GM12864 (cell line): ENCODE measurements around the gene ACSL3.
"Not testable (repeated sequence)": the region's sequence is repeated elsewhere in the genome, so short reads cannot be mapped to it uniquely, and the experiment has no call there.

ENCODE experiments used
- DNase-seq: peaks from one replicate; pipeline ENCODE4 v3.0.0-alpha.2; 2011; ENCODE audit warnings: low read depth
- H3K4me3 ChIP-seq: 2 replicates; pipeline ENCODE4 v1.5.1; 2011; ENCODE audit warnings: mild to moderate bottlenecking, low read depth, low read length, control low read depth
- TF ChIP-seq, protein P1 (sequence below): IDR thresholded peaks from 2 replicates; pipeline ENCODE4 v1.5.1; 2011; ENCODE audit warnings: low read depth, mild to moderate bottlenecking, moderate library complexity, low read length, control low read depth, inconsistent platforms; ENCODE audit errors: missing control alignments

The ACSL3 gene

DNA sequence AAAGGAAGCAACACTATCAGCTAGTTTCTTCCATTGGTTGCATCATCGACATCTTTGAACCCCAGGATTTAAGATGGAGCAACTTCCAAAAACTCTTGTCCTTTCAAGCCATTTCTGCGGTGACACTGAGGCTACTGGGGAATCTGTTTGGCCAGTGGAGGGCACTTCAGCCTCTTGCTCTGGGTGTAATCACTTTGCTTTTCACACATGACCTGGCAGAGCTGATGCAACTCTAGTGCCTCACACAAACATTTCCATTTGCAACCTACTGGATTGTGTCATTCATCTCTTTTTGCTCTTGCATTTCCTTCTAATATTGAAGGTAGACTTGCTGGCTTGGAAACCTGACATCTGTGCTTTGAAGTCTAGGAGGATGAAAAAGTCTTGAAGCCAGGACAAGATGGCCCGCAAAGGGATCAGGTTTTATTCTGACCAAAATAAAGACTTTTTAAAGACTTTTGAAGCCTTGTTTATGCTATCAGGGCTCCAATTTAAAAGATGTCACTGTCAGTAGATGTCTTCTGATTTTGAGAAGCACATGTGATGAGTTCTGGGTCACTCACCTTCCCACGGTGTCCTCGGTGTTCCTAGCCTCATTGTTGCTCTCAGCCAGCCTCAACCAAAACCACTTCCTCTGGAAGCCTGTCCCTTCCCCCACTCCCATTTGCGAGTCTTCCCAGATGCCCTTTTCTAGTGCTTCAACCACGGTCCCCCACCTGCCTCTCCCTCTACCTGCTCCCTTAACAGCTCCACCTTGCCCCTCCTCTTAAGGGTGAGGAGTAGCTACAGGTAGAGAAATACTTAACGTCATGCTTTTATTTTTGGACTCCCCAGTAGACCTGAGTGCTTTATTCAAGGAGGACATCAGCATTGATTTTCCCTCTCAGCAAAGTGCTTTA, 121.4 kb downstream of the ACSL3 start:
- DNase-seq: no peak

DNA sequence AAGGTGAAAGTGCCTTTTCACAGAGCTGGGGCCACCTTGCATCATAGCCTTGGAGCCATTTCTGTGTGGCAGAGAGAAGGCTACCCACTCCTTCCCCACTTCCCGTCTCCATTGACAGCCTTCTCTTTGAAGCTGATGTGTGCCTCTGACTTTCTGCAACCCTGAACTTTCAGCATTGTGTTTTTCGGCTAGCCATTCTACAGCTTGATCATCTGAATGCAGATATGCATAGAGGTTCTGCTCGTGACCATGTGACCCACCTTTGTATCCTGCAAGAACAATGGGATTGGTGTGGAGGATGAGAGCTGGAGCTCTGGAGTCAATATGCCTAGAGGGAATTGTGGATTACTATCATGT, 122.1 kb downstream of the ACSL3 start:
- no peak for DNase-seq
- TF ChIP-seq, protein P1, sequence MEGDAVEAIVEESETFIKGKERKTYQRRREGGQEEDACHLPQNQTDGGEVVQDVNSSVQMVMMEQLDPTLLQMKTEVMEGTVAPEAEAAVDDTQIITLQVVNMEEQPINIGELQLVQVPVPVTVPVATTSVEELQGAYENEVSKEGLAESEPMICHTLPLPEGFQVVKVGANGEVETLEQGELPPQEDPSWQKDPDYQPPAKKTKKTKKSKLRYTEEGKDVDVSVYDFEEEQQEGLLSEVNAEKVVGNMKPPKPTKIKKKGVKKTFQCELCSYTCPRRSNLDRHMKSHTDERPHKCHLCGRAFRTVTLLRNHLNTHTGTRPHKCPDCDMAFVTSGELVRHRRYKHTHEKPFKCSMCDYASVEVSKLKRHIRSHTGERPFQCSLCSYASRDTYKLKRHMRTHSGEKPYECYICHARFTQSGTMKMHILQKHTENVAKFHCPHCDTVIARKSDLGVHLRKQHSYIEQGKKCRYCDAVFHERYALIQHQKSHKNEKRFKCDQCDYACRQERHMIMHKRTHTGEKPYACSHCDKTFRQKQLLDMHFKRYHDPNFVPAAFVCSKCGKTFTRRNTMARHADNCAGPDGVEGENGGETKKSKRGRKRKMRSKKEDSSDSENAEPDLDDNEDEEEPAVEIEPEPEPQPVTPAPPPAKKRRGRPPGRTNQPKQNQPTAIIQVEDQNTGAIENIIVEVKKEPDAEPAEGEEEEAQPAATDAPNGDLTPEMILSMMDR: no peak
- H3K4me3 ChIP-seq: no peak overlapping the region

More for the DNA sequence above, 121.4 kb downstream of the ACSL3 start:
- no peak overlapping the region for H3K4me3 ChIP-seq
- TF ChIP-seq, protein P1: peak; percentile 23

DNA sequence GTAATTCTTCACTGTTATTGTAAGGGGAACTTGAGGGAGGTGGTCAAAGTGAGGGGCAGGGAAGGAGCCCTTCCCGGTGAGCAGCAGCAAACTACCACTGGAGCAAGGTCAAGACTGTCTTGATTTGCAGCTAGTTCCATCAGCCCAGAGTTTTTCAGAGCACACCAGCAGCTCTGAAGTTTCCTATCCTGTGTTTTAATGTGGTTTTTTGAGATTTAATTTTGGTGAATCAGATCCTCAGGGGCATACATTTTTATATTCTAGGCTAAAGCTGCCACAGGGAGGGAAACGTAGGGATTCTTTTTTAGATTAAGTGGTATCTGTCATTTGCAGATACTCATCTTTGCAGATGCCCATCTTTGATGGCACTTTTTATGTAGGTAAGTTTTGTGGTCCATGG, 124.1 kb downstream of the ACSL3 start:
- H3K4me3 ChIP-seq: no peak overlapping the region
- TF ChIP-seq, protein P1: no peak
- DNase-seq: no peak

DNA sequence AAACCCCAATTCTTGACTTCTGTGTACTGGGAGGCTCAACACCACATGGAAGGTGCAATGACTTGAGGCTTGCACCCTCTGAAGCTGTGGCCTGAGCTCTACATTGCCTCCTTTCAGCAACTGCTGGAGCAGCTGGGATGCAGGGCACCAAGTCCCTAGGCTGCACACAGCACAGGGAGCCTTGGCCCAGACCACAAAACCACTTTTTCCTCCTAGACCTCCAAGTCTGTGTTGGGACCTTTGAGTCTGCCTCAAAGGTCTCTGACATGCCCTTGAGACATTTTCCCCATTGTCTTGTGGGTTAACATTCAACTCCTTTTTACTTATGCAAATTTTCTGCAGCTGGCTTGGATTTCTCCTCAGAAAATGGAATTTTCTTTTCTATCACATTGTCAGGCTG, 128.6 kb downstream of the ACSL3 start:
- TF ChIP-seq, protein P1: no peak
- H3K4me3 ChIP-seq: no peak overlapping the region
- no peak for DNase-seq

DNA sequence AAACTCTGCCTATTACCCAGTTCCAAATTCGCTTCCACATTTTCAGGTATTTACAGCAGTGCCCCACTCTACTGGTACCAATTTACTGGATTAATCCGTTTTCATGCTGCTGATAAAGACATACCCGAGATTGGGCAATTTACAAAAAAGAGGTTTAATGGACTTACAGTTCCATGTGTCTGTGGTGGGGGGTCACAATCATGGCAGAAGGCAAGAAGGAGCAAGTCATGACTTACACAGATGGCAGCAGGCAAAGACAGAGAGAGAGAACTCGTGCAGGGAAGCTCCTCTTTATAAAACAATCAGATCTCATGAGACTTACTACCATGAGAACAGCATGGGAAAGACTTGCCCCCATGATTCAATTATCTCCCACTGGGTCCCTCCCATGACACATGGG, 129.4 kb downstream of the ACSL3 start:
- not testable (repeated sequence) for H3K4me3 ChIP-seq, DNase-seq

DNA sequence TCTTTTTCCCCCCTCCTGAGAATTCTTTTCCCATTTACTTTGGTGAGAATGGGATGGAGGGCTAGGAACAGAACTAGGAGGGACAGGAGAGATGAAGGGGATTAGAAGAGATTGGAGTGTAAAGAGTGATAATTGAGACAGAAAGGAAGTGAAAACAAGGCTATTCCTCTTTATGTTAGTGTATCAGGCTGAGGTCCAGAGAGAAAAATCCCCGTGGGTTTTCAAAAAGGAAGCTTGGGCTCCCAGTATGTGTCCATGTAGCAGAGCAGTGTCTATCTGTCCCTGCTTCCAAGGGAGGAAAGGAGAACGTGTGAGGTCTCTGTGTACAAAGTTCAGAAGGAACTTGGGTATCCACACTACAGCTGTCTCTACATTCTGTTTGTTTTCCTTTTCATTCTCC, 131.3 kb downstream of the ACSL3 start:
- TF ChIP-seq, protein P1: no peak
- no peak overlapping the region for H3K4me3 ChIP-seq
- no peak for DNase-seq
